ENCODE data around the gene CD151.

The CD151 gene

GRCh38 chr11:832529-833113, at the start of gene CD151:
Gene CD151, plus strand, starts transcription at chr11:832952. Its CDS starts 3,118 bp downstream, at chr11:836070.
- DNase-seq (ENCODE audit: low spot score): no peak

GRCh38 chr11:783581-784015, 49.2 kb upstream of the CD151 start:
- DNase-seq (ENCODE audit: low spot score): peak; percentile 44

- DNase-seq (ENCODE audit: low spot score): no peak
These were observed 46.3 kb upstream of the CD151 start for GRCh38 chr11:786235-787083.

- DNase-seq (ENCODE audit: low spot score): no peak
These were observed 45.6 kb upstream of the CD151 start for GRCh38 chr11:787084-787675.

- DNase-seq (ENCODE audit: low spot score): no peak
These were observed 44.6 kb upstream of the CD151 start for GRCh38 chr11:788009-788640.

GRCh38 chr11:788953-789940, 43.5 kb upstream of the CD151 start:
- no peak for DNase-seq (ENCODE audit: low spot score)

- no peak for DNase-seq (ENCODE audit: low spot score)
These were observed 42.8 kb upstream of the CD151 start, which contains the start of gene CEND1 for GRCh38 chr11:789943-790342. Gene CEND1, minus strand, starts transcription at chr11:790090. Its CDS starts 1,514 bp downstream, at chr11:788576.

- DNase-seq (ENCODE audit: low spot score): no peak
These were observed 41.8 kb upstream of the CD151 start for GRCh38 chr11:790721-791564.

- no peak for DNase-seq (ENCODE audit: low spot score)
These were observed 40.9 kb upstream of the CD151 start for GRCh38 chr11:791658-792534.

GRCh38 chr11:792535-792821, 40.3 kb upstream of the CD151 start:
- no peak for DNase-seq (ENCODE audit: low spot score)

GRCh38 chr11:792873-793272, 39.9 kb upstream of the CD151 start:
- no peak for DNase-seq (ENCODE audit: low spot score)

- no peak for DNase-seq (ENCODE audit: low spot score)
These were observed 39.2 kb upstream of the CD151 start for GRCh38 chr11:793556-793955.

GRCh38 chr11:794013-794765, 38.6 kb upstream of the CD151 start:
- DNase-seq (ENCODE audit: low spot score): no peak

- DNase-seq (ENCODE audit: low spot score): no peak
These were observed 37.8 kb upstream of the CD151 start for GRCh38 chr11:794766-795633.

GRCh38 chr11:795634-796564, 36.9 kb upstream of the CD151 start:
- peak; percentile 48 for DNase-seq (ENCODE audit: low spot score)

- no peak for DNase-seq (ENCODE audit: low spot score)
These were observed 36.0 kb upstream of the CD151 start for GRCh38 chr11:796565-797295.

All from hematopoietic multipotent progenitor cell treated with erythropoietin and hydrocortisone succinate and interleukin-3 and kit ligand, for 17 days (in vitro differentiated cells).